RPMI8226 (cell line): ENCODE measurements around the gene TMSB15C.

Experiments used
- DNase-seq: peaks from one replicate; pipeline ENCODE4 v3.0.0-alpha.2; 2015

Gene TMSB15C

DNA sequence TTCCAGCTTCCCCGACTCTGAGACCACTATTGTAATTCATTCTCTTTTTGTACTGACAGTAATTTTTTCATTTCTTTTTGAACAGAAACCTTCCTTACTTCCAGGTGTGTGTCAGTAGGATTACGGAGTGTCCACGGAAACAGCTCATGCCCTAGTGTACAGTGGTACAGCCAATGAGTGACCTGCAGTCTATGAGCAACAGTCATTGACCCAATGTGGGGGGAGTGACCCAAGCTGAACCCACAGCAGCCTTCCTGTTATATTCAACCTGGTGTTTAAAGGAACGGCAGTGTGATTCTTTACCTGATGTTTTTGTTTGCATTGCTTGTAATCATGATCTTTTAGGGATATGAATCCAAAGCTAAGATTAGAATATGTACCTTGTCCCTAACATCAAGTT is 35.0 kb downstream of the TMSB15C start:
- DNase-seq = no peak

DNA sequence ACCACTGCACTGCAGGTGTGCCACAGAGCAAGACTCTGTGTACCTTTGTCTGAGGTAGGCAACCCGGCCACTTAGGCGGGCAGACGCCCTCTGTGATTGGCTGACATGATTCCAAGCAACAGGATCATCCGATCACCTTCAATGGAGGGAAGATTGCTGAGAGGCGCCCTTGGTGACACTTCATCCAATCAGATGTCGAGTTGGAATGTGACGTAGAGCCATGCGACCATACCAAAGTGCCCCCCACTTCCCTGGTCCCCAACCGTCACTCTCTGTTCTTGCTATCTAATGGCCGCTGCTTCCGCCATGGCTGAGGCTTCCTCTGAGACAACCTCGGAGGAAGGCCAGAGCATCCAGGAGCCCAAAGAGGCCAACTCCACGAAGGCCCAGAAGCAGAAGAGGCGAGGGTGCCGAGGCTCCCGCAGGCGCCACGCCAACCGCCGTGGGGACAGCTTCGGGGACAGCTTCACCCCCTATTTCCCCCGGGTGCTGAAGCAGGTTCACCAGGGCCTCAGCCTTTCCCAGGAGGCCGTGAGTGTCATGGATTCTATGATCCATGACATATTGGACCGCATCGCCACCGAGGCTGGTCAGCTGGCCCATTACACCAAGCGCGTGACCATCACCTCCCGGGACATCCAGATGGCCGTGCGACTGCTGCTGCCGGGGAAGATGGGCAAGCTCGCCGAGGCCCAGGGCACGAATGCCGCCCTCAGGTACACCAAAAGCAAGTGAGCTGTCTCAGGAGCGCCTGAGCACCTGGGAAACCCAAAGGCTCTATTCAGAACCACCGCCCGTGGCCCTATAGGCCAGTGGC is 36.1 kb downstream of the TMSB15C start, which contains the start of gene H2BW2:
H2BW2 (plus strand) TSS at position 268 of the 817 bp plus-strand sequence; CDS start at position 307, 39 bp downstream.
- no peak for DNase-seq
